ENCODE data around the gene SPATA32.

DNA sequence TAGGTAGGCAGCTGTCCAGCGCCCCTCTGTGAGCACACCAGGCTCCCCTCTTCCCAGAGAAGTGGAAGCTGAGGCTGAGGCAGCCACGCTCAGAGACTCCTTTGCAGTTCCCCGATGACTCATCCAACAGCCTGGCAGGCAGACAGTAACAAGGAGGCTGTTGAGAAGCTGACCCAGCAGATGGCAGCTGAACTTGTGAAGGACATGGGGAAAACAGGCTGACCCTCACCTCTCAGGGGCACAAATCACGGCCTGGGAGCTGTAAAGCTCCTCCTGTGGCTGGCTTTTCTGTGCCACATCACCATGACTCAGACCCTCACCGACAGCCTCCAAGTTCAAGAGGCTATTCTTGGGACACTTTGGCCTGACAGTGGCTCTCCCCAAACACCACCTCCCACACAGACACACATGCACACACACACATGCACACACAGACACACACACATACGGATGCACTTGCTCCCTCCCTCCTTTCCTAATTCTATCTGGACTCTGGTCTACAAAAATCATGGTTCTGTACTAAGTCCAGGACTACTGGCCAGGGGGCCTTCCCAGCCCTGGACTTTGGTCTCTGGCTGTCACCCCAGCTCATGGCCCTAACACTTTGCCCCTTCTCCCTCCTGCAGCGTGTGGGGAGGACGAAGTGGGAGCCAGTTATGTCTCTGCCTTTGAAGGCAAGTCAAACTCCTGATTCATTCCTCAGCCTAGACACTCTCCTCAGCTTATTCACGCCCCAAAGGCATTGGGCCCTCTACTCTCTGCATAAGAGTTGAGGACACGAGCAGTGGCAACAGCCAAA lies 31.7 kb upstream of the SPATA32 start:
- TF ChIP-seq, protein P1, sequence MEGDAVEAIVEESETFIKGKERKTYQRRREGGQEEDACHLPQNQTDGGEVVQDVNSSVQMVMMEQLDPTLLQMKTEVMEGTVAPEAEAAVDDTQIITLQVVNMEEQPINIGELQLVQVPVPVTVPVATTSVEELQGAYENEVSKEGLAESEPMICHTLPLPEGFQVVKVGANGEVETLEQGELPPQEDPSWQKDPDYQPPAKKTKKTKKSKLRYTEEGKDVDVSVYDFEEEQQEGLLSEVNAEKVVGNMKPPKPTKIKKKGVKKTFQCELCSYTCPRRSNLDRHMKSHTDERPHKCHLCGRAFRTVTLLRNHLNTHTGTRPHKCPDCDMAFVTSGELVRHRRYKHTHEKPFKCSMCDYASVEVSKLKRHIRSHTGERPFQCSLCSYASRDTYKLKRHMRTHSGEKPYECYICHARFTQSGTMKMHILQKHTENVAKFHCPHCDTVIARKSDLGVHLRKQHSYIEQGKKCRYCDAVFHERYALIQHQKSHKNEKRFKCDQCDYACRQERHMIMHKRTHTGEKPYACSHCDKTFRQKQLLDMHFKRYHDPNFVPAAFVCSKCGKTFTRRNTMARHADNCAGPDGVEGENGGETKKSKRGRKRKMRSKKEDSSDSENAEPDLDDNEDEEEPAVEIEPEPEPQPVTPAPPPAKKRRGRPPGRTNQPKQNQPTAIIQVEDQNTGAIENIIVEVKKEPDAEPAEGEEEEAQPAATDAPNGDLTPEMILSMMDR (IDR thresholded peaks at IDR 0.05; ENCODE audit: low read length), result no peak
- no peak for TF ChIP-seq EZH2phosphoT487 (IDR thresholded peaks at IDR 0.05; ENCODE audit: low read length)
